Activated naive CD4-positive, alpha-beta T cell (primary cell): Measurements from ENCODE around the gene COL6A5.
"Not testable (repeated sequence)": the region's sequence is repeated elsewhere in the genome, so short reads cannot be mapped to it uniquely, and the experiment has no call there.

Experiments used
- DNase-seq, 4 experiments: peaks; one replicate each; lab custom pipeline; 2025; lab: John Stamatoyannopoulos, UW

The COL6A5 gene

DNA sequence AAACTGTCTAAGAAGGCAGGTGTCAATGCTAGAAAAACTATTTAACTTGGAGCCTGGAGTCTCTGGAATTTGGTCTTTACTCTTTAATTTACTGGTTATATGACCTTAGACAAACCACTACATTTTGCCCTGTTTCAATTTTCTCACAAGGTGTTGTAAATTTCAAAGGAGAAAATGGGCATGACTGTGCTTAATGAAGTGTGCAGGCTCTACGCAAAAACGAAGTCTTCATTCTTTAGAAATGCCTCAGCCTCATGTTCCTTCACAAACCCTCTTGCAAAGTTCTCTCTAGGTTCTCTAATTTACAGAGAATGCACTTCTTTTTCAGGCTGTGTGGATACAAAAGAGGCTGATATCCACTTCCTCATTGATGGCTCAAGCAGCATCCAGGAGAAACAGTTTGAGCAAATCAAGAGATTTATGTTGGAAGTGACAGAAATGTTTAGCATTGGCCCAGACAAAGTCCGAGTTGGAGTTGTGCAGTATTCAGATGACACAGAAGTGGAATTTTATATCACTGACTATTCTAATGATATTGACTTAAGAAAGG is 39.1 kb downstream of the COL6A5 start:
- no peak for DNase-seq

GRCh38 chr3:130386604-130387263 is 41.3 kb downstream of the COL6A5 start:
- DNase-seq = no peak

DNA sequence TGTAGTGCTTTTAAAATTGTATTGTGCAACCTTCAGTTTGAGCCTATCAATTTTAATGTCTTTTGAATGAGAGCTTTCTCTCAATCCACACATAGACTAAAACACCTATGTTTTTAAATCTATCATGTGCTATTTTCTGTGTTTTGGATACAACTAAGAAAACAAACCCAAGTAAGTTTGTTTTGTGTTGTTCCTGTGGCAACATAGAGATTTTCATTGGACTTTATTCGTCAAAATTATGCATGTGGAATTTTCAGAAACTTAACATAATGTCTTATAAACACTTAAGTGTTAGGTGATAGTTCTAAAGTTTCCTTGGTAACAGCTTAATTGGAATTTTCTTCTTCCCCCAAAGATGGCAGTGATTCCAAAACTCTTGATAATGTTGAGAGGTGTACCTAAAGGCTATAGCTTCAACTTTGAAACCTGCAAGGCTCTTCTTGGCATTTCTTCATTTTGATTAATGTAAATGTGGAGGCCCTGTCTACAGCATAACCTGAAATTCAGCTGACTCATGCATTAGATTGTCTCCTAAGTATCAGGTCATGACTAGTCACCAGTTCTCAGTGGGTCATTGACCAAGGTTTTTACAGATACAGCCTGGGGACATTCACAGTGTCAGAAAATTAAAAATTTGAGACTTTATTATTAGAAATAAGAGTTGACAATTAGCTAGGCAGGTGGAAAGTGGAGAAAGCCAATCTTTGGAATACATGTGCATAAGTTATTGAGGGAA is 44.4 kb downstream of the COL6A5 start:
- no peak for DNase-seq

DNA sequence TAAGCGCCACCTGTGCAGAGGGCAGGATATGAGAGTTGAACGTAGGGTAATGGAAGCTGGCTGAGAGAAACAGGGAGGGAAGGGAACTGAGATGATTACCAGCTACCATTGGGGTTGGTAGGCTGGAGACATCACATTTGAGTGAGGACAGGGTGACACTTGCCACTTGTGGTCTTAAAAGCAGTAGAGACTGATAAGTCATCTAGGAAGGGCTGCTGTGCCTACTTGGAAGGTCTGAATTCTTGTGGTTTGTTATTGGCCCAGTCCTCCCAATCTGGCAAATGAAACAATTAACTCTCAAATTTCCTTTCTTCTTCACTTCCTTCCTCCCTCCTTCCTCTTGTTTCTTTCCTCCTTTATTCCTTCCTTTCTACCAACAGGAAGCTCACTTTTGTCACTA is 46.8 kb downstream of the COL6A5 start:
- DNase-seq = no peak

DNA sequence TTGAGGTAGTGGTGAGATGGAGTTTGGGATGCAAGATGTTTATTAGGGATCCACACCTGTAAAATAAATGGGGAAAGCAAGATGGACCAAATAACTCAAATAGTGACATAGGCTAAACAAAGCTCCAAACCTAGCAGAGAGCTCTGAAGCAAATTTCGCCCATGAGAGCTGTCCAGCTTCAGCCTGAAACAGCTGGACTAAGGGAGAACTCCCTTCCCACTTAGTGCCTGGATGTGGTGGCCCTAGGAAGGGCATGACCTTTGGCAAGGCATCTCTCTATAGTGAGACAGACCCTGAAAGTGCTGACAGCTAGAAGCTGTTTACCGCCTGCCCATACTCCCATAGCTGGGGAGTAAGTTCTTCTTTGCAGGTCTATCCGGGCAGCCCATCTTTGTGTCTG is 48.1 kb downstream of the COL6A5 start:
- DNase-seq = no peak

DNA sequence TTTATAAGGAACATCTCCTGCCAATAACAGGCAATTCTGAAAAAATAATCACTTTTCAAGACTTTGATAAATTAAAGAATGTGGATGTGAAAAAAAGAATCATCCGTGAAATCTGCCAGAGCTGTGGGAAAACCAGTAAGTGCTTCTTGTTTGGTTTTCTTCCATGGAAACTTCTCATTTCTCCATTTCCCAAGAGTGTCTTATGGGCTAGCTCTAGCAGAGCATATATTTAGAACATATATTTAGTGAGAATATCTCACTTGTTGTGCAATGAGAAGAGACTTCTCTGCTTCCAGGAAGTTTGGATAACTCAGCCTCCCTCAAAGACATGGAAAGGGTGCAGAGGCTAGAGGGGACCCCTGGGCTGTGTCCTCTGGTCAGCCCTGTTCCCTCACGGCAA is 49.9 kb downstream of the COL6A5 start:
- DNase-seq = no peak

- no peak for DNase-seq
These were observed 50.4 kb downstream of the COL6A5 start for GRCh38 chr3:130395916-130396315.

- DNase-seq = no peak
These were observed 58.9 kb downstream of the COL6A5 start for GRCh38 chr3:130404401-130404800.

DNA sequence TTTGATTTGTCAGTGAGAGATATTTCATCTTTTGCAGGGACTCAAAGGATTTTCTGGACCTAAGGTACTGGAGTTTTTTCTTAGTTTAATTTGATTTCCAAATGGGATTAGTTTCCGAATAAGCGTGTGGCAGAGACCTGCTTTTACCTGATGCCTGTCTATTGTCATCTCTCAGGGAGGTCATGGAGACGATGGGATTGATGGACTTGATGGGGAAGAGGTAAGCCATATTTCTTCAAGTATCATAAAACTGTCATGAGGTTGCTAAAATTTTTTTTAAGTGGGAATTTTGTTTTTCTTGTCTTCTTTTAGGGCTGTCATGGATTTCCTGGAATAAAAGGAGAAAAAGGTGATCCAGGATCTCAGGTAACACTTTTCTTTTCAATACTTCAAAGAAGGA is 60.5 kb downstream of the COL6A5 start:
- DNase-seq = no peak

- not testable (repeated sequence) for DNase-seq
These were observed 62.8 kb downstream of the COL6A5 start for GRCh38 chr3:130408253-130408652.

DNA sequence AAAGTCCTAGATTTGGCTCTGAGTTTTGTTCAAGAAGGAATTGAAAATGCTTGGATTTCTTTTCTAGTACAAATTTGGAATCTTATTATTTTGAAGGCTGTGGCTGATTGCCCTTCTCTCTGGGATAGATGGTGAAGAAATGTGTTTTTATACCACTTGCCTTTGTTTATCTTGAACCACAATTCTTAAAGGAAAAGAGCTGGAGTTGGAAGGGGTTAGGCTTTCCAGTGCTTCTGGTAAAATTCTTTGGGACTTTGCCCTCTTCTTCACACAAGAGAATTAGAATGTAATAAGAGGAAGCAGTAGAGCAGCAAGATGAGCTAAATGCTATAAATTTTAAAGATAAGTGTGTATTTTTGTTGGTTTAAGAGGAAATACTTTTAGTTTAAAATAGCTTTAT is 65.8 kb downstream of the COL6A5 start:
- no peak for DNase-seq

- no peak for DNase-seq
These were observed 67.6 kb downstream of the COL6A5 start for GRCh38 chr3:130412991-130413560.

- no peak for DNase-seq
These were observed 69.0 kb downstream of the COL6A5 start for GRCh38 chr3:130414457-130414856.

GRCh38 chr3:130420466-130420865 is 75.0 kb downstream of the COL6A5 start:
- no peak for DNase-seq

DNA sequence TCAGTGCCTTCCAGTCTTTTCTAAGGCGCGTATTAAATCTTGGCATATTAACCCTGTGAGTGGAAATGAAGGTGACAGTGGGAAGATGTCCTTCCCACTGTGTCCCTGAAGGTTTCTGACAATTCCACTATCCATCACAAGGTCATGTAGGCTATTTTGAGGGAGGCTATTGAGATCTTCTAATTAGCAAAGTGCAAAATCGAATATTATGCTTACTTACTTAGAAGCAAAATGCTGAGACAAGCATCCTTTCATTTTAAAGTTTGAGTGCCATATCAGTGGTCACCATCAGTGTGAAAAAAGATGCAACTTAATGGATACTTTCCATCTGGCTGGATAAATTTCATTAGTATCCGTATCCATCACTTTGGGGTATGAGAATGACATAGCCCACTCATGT is 77.6 kb downstream of the COL6A5 start:
- no peak for DNase-seq

- no peak for DNase-seq
These were observed 79.4 kb downstream of the COL6A5 start for GRCh38 chr3:130424837-130425236.

DNA sequence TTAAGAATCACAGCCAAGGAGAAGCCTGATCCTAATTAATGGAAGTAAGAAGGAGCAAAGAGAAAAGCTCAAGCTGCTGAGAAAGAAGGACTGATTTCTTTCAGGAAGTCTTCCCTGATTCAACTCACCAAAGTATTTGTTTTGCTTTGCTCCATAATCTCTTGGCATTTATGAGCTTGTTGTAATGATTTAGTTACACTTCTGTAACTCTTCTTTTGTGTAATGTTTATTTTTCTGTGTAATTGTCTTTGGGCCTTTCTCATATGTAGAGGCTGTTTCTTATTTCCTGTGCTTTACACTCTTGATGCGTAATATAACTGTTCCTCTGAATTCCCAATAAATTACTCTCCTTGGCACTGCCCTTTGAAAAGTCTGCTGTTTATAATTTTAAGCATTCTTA is 80.0 kb downstream of the COL6A5 start:
- no peak for DNase-seq

DNA sequence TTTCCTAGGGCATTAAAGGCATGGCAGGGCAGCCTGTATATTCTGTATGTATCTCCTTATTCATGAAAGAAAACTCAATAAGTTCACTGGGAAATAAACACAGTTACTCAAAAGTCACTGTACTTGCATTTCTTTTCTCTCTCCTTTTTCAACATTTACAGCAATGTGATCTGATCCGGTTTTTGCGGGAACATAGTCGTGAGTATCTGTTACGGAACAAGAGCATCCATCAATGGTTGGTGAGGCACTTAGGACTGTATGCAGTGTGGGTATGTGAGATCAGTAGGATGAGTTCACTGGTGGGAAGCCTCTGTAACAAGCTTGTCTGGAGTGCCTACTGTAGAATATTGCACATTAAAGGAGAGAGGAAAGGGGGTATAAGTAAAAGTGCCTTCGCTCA is 80.7 kb downstream of the COL6A5 start:
- DNase-seq = no peak

DNA sequence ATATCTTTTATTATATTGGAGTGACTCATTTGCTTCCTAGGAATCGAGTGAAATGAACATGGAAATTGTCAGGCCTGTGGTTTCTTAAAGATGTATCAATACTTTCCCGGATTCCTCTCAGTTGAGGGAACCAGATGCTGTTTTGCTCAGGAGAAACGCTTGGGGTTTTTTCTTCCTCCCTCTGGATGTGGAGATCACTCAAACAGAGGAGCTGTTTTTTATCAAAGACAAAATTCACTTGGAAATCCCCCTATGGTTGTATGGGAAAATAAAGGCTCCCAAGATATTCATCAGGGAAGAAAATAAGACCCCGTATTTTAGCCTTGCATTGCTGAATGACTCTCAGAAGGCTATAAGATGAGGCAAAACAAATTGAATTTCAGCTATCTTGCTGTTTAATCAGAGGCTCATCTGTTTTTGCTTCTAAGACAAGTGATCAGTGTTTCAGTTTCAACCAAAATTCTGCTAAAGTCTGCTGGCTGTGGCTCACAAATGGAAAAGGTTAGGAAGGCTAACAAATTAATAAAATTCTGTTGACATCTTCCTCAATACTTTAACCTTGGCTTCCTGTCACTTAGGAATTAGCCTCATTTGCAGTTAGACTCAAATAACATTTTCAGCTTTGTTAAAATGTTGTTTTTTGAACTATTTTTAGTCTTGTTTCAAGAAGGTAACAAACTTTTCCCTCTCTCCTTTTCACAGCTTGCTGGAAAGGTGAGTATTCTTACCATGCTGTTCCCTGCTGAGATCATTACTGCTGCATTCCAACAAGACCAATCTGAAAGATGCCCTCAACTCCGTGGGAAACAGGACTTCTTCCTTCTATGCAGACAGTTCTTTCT is 83.6 kb downstream of the COL6A5 start:
- DNase-seq = no peak

- DNase-seq = no peak
These were observed 84.2 kb downstream of the COL6A5 start for GRCh38 chr3:130429713-130430023.

- no peak for DNase-seq
These were observed 84.8 kb downstream of the COL6A5 start for GRCh38 chr3:130430266-130430665.

GRCh38 chr3:130432086-130432485 is 86.6 kb downstream of the COL6A5 start:
- not testable (repeated sequence) for DNase-seq
